SH-SY5Y (cell line): Measurements from ENCODE around the gene KCTD16.

Experiments
- GATA2 ChIP-seq: IDR thresholded peaks from 2 replicates; pipeline ENCODE4 v1.6.1; 2011; ENCODE audit warnings: mild to moderate bottlenecking, low read depth, low read length
- GATA3 ChIP-seq: IDR thresholded peaks from 2 replicates; pipeline ENCODE4 v1.6.1; 2011; ENCODE audit warnings: low read depth, mild to moderate bottlenecking, low read length, moderate library complexity

- TF ChIP-seq GATA2 (no peak), GATA3 (no peak)
These were observed 341.0 kb downstream of the KCTD16 start for GRCh38 chr5:144511580-144512072.
